ENCODE results near the gene ANGPTL2.

DNA sequence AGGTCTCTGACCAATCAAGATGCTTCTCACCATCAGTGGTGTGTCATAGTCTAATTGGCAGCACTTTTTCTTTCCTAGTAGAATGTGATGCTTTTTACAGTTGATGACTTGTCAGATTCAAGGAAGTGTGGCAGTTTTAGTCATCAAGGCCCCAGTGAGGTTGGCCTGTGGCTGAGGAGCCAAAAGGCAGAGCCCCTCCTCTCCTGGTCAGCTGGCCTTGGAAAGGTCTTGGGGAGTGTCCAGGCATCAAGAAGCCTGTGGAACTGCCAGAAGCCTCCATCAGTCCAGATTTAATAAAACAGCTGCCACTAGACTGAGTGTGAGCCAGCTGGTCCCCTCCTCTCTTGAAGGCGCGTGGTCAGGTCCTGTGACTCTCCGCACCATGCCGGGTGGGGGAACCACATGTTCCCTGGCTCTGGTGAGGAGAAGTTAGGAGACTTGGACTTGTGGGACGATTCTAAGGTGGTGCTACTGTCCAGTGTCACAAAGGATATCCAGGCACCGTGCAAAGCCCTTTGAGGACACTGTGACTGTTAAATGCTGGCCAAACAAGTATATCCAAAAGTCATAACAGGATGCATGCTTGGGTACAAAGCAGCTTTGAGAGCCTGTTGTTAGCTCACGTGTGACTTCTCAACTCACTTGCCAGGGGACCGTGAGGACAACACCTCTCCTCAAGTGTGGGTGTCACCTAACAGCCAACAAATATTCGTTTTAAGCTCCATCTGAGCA, 6.1 kb upstream of the ANGPTL2 start:
- TF ChIP-seq CTCF (IDR thresholded peaks at IDR 0.05; ENCODE audit: low read depth, low read length): no peak
- no peak for TF ChIP-seq EZH2phosphoT487 (IDR thresholded peaks at IDR 0.05; ENCODE audit: low read depth)
